GM12891 (cell line): ENCODE data around the gene SCRN2.

Experiments used
- POLR2A ChIP-seq: IDR thresholded peaks from 2 replicates; pipeline ENCODE4 v1.6.1; 2011; ENCODE audit warnings: low read depth, low read length, control low read depth
- POLR2AphosphoS5 ChIP-seq: IDR thresholded peaks from 2 replicates; pipeline ENCODE4 v1.6.1; 2011; ENCODE audit warnings: low read depth, low read length, control low read depth
- TAF1 ChIP-seq: IDR thresholded peaks from 2 replicates; pipeline ENCODE4 v1.6.1; 2011; ENCODE audit warnings: low read depth, low read length, control low read depth

DNA sequence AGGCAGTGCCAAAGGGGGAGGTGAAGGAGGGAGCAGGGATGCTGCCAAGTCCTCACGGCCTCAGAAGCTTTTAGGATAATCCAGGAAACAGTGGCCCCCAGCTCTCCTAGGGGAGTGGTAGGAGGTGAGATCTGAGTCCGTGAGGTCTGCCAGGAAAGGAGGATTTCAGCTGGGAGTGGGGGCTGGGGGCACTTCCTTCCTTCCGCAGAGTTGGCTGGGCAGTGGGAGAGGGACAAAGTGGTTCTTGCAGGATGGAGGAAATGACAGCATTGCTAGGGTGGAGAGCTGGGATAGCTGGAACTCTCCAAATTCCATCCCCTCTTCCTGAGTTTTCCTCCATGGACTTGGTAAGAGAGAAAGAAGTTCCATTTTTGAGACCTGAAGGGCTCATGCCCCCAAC is 14.7 kb upstream of the SCRN2 start:
- TF ChIP-seq POLR2A (no peak), POLR2AphosphoS5 (no peak), TAF1 (no peak)
